GM18505 (cell line): ENCODE results near the gene SUMF1.

Experiments
- ATAC-seq: cut with Tn5 transposase; IDR thresholded peaks from one replicate; pipeline ENCODE4 v1.9.1; 2021; ENCODE audit not compliant: unreplicated experiment
- POLR2A ChIP-seq: IDR thresholded peaks from 4 replicates; pipeline ENCODE4 v1.6.1; 2011; ENCODE audit warnings: borderline replicate concordance; ENCODE audit not compliant: insufficient read depth, insufficient read length; ENCODE audit errors: extremely low read depth

Gene SUMF1

GRCh38 chr3:4410606-4411005, 56.5 kb downstream of the SUMF1 start:
- ATAC-seq: no peak
- TF ChIP-seq POLR2A: no peak

GRCh38 chr3:4409971-4410573, 57.0 kb downstream of the SUMF1 start:
- peak; percentile 40 for ATAC-seq
- no peak for TF ChIP-seq POLR2A

DNA sequence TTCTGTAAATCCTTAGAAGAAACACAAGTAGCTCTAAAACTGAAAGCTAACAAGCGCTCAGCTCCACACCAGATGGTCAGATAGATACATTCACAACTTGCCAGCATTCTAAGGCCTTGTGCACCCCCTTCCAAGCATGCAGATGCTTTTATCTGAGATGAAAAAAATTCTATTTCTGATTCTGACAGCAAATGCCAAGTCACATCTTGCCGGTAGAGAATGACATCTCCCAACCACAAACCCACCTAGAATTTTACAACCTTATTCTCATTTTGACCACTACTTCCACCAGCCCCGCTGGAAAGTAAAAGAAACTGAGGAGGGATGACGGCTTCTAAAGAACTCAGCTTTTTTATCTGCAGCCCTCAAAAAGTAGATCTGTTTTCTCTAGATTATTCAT, 57.7 kb downstream of the SUMF1 start:
- no peak for TF ChIP-seq POLR2A
- peak; percentile 48 for ATAC-seq

- ATAC-seq: no peak
- TF ChIP-seq POLR2A: no peak
Measured at GRCh38 chr3:4408958-4409357, 58.1 kb downstream of the SUMF1 start.

GRCh38 chr3:4407941-4408340, 59.1 kb downstream of the SUMF1 start:
- ATAC-seq: no peak
- no peak for TF ChIP-seq POLR2A

DNA sequence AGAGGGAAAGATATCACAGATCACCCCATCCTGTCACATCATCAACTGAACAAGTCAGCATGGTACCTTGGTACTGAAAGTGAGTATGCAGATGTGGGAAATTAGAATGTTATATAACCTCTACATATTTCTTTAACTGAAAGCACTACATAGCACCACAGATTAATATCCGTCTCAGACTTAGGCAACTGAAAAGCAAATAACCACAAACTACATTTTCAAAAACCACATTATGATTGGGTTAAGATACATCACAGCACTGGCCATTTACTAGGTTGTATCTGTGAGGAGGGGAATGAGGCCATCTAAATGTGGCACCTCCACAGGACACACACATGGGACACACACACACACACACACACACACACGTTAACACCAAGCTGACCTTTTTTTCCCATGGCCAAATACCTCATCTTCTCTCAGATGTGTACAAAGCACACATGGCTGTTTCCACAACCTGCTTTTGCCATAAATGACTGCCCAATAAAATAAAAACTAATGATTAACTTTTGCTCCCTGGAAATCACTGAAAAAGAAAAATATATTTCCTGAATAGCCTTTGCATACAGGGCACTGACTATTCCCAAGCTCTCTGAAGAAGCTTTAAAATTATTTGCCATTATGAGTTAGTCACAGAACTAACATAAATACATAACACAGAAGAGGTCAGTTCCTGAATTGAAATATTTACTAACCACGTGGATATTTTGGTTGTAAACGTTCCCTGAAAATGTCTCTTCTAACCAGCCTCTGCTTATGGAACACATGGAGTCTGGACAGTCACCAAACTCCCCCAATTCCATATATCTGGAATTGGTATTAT, 60.1 kb downstream of the SUMF1 start:
- TF ChIP-seq POLR2A: no peak
- no peak for ATAC-seq

GRCh38 chr3:4404881-4405280, 62.2 kb downstream of the SUMF1 start:
- TF ChIP-seq POLR2A: no peak
- ATAC-seq: no peak

- no peak for TF ChIP-seq POLR2A
- no peak for ATAC-seq
Measured at GRCh38 chr3:4401441-4401840, 65.6 kb downstream of the SUMF1 start.

GRCh38 chr3:4399476-4399875, 67.6 kb downstream of the SUMF1 start:
- ATAC-seq: no peak
- TF ChIP-seq POLR2A: no peak

- no peak for TF ChIP-seq POLR2A
- ATAC-seq: no peak
Measured at GRCh38 chr3:4398941-4399245, 68.2 kb downstream of the SUMF1 start.

- TF ChIP-seq POLR2A: no peak
Measured at GRCh38 chr3:4398120-4398940, 68.7 kb downstream of the SUMF1 start.

GRCh38 chr3:4397466-4397865, 69.6 kb downstream of the SUMF1 start:
- ATAC-seq: no peak
- TF ChIP-seq POLR2A: no peak

More at GRCh38 chr3:4398120-4398940, 68.7 kb downstream of the SUMF1 start:
- ATAC-seq: no peak

DNA sequence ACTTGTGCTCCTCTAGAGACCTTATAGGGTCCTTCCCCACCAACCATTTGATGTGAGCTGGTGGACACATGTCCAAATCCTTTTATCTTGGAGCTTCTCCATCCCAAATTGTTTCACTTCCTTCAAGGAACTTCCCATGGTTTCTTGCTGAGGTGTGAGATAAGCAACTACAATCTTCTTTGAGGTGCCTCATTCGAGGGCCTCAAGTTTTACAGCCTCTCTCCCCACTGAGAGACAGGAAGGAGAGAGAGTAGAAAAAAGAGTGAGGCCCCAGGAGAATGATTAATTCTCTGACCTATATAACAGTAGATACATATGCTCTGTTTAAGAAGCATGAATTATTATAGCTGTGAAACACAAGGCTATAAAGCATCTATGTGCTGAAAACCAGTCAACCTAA, 70.5 kb downstream of the SUMF1 start:
- TF ChIP-seq POLR2A: no peak
- no peak for ATAC-seq

- no peak for TF ChIP-seq POLR2A
- no peak for ATAC-seq
Measured at GRCh38 chr3:4396006-4396405, 71.1 kb downstream of the SUMF1 start.

- no peak for TF ChIP-seq POLR2A
- ATAC-seq: no peak
Measured at GRCh38 chr3:4395448-4395847, 71.6 kb downstream of the SUMF1 start.

DNA sequence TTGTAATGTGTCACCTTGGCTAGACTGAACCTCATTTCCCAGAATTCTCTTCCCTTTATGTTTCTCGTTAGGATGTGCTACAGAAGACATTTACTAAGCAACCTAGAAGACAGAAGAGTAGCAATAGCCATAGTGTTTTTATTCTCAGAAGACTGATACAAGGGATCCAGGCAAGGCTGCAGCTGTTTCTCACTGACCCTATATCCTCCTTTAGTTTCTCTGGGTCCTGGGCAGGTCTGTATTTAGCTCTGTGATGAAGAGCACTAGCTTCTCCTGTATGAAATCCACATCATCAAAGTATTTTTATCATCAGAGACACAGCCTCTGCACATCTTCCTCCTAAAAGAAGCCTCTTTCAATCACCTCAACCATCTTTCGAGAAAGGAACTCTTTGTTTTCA, 72.5 kb downstream of the SUMF1 start:
- ATAC-seq: no peak
- TF ChIP-seq POLR2A: no peak
